Activated CD4-positive, alpha-beta T cell treated with anti-CD3 and anti-CD28 coated beads for 1 hour (primary cell): ENCODE measurements around the gene CCDC149.

ENCODE experiments used
- DNase-seq: peaks from one replicate; pipeline ENCODE4 v3.0.0-alpha.2; 2020

The CCDC149 gene

DNA sequence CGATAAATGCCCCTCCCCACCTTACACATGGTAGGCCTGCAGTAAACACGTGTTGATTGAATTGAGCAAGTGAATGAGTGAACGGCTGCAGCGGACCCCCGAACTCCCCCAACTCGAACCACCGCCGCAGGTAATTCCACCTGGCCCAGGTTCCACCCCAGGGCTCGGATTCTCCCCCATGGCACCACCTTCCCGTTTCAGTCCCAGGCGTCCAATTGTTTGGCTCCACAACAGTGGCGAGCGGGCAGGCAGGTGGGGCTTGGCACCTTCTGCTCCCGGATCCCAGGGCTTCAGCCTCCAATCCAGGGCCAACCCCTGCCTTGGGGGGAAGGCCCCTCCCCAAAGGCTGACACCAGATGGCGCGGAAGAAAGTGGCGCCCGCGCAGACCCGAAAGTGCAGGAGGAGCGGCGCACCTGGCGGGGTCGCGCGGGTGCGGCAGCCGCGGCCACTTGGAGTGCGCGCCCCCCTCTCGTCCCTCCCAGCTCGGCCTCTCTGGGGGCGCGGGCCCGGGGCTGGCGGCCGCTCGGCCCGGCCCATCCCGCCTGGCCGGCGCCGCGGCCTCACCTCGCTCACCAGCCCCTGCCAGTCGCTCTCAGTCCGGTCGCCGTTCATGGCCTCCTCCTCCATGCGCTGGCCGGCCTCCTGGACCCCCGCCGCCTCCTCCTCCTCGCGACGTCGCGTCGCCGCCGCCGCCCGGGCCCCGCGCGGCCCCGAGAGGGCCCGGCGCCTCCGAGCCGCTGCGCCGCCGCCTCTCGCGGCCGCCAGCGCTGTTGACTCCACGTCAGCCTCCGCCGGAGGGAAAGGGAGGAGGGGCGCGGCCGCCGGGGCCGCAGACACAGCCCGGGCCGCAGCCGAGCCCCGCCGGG, at the start of gene CCDC149:
TSS of gene CCDC149 (minus strand) at position 791 of the 867 bp plus-strand sequence. CDS start at position 613, 178 bp downstream.
- no peak for DNase-seq

GRCh38 chr4:24957886-24958285, 45.0 kb upstream of the CCDC149 start:
- no peak for DNase-seq

DNA sequence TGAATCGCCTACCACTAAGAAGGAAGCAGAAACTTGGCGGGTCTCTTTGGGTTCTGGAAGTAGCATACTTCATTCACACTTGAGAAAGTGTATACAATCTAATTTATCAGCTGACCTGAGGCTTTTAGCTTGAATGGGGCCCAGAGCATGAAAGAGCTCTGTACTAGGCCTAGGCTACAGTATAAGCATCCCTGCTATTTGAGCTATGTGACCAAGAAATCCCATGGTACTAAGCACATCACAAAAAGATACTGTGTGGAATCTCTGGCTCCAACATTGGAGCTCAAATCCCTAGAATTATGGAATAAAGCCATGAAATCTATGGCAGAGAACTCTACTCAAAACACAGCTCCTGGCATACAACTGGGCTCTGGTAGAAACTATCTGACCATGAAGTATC, 43.9 kb upstream of the CCDC149 start:
- no peak for DNase-seq

DNA sequence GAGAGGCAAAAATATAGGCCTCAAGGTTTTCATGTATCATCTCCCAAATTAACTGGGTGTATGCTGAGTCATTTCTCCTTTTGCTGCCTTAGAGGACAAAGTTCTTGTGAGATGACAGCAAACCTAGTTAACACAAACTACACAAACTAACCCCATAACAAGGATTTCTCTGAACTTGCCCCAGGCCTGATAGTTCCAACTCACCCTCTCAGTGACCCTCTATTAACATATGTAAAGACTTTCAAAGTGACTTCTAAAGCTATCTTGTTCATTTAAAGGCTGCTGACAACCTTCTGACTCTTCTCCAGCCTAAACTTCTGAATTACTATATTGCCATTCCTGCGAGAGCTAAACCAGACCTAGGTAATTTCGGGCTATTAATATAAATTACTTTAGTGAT, 43.2 kb upstream of the CCDC149 start:
- no peak for DNase-seq

DNA sequence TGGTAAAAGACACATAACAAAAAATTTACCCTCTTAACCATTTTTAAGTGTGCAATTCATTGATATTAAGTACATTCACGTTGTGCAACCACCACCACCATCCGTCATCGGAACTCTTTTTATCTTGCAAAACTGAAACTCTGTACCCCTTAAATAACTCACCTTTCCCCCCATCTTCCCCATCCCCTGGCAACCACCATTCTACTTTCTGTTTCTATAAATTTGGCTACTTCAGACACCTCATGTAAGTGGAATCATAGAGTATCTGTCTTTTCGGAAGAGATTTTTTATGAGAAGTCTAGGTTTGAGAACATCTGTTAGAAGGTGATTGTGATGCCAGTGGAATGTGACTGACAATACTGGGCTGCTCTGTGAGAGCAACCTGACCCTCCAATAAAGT, 39.8 kb upstream of the CCDC149 start:
- no peak for DNase-seq

- no peak for DNase-seq
Measured at GRCh38 chr4:24949970-24950369, 37.1 kb upstream of the CCDC149 start.

GRCh38 chr4:24937917-24938281, 25.1 kb upstream of the CCDC149 start:
- DNase-seq, result no peak

DNA sequence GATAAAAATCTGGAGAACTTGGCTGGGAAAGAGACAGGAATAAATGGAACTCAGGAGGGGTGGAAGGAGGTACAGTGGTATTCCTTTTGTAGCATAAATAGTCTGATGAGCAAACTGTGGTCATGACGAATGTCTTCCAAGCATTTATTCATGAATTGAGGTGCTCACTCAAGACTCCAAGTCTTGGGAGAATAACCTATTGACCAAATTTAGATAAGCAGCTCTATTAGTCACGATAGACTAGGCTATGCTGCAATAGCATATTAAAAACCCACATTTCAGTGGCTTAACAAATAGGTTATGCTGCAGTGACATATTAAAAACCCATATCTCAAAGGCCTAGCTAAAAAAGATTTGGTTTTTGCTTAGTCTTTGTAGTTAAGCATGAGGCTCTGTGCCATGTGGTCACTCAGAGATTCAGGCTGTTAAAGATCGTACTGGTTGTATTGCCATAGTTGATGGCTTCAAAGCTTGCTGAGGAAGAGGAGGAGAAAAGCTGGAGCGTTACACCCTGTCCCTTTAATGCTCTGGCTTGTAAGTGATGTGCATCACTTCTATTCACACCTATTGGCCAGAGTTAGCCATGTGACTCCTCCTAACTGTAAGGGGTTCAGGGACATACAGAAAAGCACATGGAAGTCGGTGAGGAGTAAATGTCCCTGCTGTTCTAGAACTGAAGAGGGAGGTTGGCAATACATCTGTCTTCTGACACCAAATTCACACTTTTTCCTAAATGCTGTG, 24.5 kb upstream of the CCDC149 start:
- no peak for DNase-seq

DNA sequence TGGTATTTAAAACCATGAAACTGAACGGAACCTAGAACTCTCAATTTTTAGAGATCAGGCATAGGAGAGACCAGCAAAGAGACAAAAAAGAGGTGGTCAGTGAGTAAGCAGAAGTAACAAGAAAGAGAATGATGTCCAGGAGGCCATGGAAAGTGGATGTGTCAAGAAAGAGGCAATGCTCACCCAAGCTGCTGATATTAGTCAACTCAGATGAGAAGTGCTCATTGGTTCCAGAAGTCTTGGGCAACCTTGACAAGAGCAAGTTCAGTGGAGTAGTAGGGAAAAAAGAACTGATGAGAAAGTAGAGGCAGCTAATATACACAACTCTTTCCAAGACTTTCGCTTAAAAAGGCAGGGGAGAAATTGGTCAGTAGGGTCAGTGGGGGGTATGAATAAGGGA, 23.0 kb upstream of the CCDC149 start:
- no peak for DNase-seq

GRCh38 chr4:24934311-24934710, 21.5 kb upstream of the CCDC149 start:
- no peak for DNase-seq

DNA sequence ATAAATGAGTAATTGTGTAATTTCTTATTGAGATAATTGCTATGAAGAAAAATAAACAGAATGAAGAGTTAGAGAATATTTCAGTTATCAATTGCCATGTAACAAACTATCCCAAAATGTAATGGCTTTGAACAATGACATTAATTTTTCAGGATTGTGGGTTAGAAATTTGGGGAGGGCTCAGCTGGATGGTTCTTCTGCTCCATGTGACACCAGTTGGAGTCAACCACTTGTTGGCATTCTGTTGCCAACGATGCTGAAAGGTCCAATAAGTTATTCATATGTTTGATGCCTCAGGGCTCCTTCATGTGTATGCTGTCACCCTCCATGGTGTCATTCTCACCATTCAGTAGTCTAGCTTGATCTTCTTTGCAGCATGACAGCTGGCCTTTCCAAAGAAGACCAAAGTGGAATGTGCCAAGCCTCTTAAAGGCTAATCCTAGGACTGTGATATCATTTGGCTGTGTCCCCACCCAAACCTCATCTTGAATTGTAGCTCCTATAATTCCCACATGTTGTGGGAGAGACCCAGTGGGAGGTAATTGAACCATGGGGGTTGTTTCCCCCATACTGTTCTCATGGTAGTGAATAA, 20.9 kb upstream of the CCDC149 start:
- no peak for DNase-seq

GRCh38 chr4:24932515-24933225, 19.8 kb upstream of the CCDC149 start:
- DNase-seq, result no peak

GRCh38 chr4:24930151-24930550, 17.3 kb upstream of the CCDC149 start:
- no peak for DNase-seq

DNA sequence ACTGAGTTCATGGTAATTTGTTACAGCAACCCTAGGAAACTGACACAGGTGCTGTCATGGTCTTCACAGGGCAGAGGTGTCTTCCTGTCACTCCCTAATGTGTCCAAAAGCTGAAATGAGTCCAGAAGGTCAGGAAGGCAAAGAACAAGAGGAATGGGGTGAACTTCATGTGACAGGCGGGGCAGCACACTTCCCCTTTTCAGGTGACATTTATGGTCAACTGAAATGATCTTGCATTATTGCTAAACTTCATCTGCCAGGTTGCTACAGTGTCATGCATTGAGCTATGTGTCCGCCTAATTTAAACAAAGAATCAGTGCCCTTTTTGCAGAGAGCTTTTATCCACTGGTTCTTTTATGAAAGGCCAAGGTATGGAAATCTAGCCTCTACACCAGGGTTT, 15.9 kb upstream of the CCDC149 start:
- DNase-seq, result no peak

- no peak for DNase-seq
Measured at GRCh38 chr4:24927049-24927448, 14.2 kb upstream of the CCDC149 start.

DNA sequence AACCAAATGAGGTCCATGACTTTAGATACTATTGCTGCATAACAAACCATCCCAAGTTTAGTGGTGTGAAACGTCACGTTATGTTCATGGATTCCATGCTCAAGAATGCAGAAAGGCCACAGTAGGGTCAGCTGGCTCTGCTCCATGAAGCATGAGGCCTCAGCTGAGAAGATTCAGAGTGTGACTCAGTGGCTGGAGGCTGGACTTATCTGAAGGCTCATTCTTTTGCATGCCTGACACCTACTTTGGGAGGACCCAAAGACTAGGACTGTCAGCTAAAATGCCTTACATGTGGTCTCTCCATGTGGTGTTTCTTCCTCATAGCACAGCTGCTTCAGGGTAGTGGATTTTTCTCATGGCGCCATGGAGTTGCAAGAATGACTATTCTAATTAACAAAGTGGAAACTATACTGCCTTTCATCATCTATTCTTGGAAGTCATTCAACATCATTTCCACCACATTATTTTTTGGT, 11.5 kb upstream of the CCDC149 start:
- no peak for DNase-seq

DNA sequence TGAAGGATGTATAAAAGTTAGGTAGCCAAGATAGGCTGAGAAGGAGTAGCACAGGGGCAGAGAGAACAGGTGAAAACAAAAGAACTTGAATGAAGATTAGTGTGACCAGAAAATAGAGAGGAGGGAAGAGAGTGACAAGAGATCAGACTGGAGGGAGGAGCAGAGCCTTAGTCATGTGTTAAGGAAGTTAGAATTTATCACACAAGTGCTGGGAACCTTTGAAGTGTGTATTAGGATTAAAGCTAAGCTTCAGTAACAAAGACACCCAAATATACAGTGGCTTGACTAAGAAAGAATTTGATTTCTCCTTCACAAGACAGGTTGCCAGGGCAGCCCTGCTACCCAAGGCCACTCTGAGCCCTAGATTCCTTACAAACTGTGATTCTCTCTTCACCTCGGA, 10.7 kb upstream of the CCDC149 start:
- no peak for DNase-seq

DNA sequence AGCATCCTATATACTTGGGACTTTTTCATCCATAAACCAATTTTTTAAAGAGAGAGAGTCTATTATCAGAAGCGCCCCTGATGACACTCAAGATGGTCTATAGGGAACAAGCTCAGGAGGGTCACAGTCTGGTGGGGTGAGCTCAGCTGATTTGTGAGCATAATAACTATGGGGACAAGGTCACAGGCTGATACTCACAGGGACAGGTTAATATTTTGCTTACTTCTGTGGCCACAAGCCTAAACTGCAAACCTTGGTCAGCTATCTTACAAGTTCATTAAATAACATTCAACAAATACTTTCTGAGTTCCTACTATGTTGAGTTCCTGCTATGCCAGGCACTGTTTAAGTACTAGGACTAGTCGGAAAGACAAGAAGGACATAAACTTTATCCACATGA, 10.2 kb upstream of the CCDC149 start:
- no peak for DNase-seq

- no peak for DNase-seq
Measured at GRCh38 chr4:24922416-24922815, 9.6 kb upstream of the CCDC149 start.

GRCh38 chr4:24921491-24921890, 8.6 kb upstream of the CCDC149 start:
- no peak for DNase-seq

DNA sequence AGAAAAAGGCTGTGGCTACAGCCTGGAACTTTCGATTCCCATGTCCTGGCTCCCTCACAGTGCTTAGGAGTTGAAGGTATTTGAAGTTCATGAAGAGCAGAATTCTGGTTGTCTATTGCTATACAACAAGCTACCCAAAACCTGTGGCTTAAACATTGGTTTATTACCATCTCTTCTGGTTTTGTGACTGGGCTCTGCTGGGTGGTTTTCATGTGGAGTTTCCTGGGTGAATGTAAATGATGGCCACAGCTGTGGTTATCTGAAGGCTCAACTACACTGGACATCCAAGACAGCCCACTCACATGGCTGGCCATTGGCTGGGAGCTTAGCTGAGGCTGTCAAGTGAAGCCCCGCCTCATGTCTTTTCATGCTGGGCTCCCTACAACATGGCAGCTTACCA, 7.2 kb upstream of the CCDC149 start:
- no peak for DNase-seq

GRCh38 chr4:24917076-24917856, 4.4 kb upstream of the CCDC149 start:
- no peak for DNase-seq
